Stimulated activated CD4-positive, alpha-beta T cell treated with anti-CD3 and anti-CD28 coated beads, Interleukin-12 subunit alpha, Interleukin-12 subunit beta, amount 100 ng/mL, for 4 hours (primary cell): ENCODE results near the gene FPGS.
"Not testable (repeated sequence)": the region's sequence is repeated elsewhere in the genome, so short reads cannot be mapped to it uniquely, and the experiment has no call there.

ENCODE experiments used
- DNase-seq: peaks from one replicate; pipeline ENCODE4 v3.0.0-alpha.2; 2020

The FPGS gene

DNA sequence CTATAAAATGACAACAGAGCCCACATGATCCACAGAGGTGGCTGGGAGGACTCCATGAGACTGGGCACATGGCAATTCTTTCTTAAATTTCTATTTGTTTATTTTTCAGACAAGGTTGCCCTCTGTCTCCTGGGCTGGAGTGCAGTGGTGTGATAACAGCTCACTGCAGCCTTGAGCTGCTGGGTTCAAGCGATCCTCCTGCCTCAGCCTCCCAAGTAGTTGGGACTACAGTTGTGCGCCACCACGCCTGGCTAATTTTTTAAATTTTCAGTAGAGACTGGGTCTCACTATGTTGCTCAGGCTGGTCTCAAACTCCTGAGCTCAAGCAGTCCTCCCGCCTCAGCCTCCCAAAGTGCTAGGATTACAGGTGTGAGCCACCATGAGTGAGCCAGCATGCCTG is 42.9 kb downstream of the FPGS start:
- not testable (repeated sequence) for DNase-seq

DNA sequence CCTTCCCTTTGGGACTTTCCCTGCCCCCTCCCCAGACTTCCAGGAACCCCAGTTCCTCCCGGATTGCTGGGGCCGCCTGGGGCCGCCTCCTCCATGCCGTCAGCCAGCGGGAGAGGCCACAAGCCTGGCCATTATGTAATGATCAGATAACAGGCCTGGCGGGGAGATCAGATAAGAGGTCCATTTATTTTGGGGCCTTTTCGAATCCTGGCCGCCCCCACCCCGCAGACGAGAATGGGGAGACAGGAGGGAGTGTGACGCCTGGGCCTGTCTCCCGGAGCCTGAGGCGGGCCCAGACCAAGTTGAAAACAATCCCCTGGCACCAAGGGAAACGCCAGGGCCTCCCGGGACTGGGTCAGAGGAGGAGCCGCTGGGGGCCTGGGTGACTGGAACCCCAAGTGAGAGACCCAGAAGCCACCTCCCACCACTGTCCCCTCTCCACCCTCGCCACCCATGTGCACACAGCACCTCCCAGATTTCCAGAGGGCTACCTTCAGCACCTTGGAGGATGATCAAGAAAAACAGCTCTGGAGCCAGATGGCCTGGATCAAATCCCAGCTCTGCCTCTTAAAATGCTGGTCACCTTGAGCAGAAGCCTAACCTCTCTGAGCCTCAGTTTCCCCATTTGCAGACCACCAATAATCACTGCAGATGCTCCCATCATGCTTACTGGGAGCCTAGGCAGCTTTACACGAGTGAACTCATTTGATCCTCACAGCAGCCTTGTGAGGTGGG is 43.9 kb downstream of the FPGS start:
- DNase-seq = no peak

DNA sequence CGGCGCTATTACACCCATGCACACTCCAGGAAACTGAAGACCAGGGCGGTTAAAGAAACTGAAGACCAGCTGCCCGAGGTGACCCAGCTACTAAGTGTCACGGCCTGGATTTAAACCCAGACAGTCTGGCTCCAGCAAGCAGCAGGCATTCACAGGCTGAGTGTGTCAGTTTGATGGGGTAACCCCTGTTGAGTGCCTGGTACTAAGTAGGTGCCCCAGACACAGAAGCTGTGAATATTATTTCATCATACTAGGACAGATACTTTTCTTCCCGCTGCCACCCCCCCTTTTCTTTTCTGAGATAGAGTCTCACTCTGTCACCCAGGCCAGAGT is 44.5 kb downstream of the FPGS start:
- no peak for DNase-seq

DNA sequence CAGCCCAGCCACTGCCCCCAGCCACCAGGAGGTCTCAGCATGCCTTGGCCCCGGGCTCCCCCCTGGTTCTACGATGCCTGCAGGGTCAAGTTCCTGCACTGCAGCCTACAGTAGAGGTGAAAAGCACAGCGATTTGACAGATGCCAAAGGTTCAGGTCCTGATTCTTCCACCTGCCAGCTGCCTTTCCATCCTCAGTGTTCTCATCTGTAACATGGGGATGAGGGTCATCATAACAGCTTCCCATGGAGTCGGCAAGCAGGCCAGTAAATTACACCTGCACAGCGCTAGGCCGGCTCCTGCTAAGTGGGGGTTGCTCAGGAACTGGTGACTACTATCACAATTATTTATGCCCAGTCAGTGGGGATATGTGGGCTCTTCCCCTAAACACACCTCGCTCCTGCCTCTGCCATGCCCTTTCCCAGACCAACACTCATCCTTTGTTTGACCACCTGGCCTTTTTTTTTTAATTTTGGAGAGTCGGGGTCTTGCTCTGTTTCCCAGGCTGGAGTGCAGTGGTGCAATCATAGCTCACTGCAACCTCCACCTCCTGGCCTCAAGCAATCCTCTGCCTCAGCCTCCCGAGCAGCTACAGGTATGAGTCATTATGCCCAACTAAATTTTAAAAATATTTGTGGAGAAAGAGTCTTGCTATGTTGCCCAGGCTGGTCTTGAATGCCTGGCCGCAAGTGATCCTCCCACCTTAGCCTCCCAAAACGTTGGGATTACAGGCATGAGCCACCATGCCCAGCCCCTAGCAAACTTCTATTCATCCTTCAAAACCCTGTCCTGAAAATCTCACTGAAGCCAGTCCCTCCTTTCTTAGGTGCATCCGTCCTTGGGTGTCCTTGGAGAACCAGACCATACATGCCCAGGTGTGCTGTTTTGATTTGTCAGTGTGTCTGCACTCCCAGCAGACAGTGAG is 45.4 kb downstream of the FPGS start:
- DNase-seq = no peak

DNA sequence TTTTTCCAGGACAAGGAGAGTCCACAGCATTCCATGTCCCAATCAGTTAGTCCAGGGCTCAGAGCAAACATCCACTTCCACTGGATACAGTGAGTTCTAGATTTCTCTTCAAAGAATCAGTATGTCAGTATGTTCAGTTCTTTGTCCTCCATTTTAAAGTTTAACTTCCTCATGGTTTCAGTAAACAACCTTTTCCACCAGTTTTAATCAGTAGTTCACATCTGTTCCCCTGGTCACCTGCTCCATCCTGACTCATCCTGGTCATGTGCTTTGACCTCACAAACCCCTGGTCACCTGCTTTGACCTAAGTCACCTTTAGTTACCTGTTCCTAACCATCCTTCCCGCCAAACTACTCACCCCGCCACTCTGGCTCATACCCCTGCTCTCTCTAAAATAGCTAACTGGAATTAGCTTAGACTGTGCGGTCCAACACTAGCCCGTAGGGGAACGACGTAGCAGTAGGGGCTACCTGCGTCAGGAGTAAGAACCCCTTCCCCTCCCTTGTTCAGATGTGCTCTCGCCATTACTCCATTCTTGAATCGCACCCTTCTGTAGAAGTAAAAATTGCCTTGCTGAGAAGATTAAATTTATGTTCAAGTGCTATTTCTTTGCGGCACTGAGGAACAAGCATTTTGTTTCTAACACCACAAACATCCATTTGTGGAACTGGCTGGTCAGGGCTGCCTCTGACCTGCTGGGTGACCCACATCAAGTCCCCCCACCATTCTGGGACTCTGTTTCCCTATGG is 46.2 kb downstream of the FPGS start:
- no peak for DNase-seq

DNA sequence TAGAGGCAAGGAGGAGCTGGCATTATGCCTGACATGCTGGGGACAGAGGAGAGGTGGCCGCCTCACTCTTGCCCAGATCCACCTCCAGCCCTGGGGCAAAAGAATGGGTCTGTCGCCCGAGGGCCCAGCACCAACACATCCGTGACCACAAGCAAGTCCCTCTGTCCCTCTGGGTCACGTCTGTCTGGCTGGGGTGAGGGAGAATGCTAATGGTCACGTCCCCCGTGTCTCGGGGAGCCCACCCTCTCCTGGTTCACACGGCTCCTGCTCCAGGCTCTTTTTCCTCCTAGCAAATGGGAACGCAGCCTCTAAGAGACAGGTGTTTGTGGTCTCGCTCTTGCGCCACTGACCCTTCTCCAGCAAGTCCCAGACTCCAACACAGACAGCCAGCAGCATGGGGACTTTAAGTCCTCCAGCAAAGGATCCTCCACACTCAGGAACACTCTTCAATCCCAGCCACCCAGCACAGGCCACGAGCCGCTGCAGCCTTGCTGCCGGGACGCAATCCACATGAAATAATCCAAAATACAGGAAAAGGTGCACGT is 47.7 kb downstream of the FPGS start:
- no peak for DNase-seq

DNA sequence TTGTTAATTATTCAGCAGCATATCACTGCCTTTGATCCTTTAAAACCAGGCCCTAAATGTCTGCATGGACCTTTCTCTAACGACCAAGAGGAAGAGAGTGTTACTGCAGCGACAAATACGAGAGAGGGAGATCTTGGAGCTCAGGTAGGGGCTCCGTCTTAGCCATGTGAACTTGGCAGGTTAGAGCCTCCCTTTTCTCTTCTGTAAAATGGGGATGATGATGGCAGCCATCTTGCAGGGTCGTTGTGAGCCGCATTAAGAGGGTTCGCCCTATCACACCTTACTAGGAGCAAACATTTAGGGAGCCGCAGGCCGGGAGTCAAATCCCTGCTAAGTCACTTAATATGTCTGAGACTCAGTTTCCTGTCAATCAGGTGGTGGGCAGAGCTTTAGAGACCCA is 50.1 kb downstream of the FPGS start:
- DNase-seq = no peak

DNA sequence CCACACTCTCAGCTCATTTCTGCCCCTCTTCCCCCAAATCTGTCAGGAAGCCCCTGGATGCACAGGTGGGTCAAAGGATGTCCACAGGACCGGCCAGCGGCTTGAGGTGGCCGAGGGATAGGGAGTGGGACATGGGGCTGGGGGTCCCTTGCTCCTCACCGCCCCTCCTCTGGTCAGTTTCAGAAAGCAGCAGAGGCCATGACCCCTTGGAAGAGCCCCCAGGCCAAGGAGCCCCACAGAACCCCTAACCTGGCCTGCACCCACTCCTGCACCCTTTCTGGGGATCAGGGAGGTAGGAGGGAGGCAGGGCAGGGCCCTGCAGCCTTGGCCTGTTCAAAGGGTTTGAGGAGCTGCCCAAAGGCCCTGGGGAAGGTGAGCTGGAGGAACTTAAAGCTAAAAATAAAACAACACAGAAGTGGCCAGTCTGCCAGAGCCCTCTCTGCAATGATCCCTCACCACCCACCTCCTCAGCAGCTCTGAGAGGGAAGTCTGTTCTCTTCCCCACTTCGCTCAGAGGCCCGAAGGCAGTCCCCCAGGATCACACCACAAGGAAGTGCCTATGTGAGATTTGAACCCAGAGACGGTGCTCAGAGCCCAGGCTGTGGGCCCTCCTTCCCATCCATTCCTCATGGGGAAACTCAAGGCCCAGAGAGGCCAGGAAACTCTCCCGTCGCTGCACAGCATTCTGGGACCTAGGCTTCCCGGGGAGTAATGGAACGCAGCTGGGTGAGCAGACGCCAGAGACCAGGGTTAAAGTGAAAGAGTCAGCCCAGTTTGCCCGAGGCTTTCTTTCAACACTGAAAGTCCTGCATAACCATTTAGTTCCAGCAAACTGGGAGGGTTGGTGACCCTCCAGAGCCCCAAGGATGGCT is 50.9 kb downstream of the FPGS start:
- no peak for DNase-seq

DNA sequence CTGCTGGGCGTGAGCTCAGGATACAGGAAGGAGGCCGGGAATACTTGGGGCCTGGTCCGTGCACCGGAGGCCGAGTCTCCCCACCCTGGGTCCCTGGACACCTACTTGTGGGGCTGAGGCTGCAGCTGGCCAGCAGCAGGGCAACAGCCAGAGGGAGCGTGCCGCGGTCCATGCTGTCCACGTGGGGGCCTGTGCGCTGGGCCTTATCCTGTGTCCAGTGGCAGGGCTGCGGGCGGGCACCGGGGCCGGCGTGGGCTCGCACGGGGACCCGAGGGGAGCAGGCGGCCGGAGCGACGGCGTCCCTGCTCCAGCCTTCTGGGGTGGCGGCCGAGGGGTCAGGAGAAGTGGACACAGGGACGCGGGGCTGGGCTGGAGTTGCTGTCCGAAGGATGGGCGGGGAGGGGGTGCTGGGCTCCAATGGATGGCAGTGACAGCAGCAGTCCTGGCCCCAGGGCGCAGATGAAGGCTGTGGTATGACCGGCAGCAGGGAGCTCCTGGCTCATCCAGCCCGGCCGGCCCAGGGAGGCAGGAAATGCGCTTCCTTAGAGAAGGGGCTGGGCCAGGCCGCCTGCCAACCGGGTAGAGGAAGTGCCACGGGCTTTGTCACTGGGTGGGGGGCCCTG is 51.6 kb downstream of the FPGS start, which contains the start of gene ENG:
Gene ENG, minus strand, starts transcription at position 475 of the 623 bp plus-strand sequence. Its CDS starts 303 bp downstream, at position 172.
- DNase-seq = peak; percentile 24

DNA sequence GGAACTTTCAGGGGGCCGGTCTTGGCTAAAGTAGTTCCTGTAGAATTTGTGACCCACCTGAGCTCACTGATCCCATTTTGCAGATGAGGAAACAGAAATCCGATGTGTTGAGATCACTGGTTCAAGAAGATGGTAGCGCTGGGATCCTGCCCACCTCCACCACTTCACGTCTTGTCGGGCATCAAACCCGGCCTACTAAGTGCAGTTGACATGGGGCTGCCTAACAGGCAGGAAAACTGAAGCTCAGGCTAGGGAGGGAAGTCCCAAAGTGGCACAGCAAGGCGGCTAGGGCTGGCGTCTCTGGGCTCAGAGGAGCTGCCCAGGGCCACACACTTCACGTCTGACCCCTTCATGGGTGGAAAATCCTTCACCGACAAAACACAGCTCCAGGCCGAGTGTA is 52.3 kb downstream of the FPGS start:
- no peak for DNase-seq

DNA sequence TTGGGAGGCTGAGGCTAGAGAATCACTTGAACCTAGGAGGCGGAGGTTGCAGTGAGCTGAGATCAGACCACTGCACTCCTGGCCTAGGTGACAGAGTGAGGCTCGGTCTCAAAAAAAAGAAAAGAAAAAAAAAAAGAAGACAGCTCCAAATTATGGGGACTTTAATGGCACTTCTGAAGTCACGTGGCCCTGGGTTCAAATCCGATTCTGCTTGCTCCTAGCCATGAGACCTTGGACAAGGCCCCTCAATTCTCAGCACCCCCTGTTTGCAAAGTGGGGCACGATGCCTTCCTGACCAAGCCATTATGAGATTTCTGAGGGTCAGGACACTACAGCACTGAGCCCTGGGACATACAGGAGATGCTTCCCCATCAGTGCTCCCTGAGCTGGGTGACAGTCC is 52.8 kb downstream of the FPGS start:
- DNase-seq = no peak

DNA sequence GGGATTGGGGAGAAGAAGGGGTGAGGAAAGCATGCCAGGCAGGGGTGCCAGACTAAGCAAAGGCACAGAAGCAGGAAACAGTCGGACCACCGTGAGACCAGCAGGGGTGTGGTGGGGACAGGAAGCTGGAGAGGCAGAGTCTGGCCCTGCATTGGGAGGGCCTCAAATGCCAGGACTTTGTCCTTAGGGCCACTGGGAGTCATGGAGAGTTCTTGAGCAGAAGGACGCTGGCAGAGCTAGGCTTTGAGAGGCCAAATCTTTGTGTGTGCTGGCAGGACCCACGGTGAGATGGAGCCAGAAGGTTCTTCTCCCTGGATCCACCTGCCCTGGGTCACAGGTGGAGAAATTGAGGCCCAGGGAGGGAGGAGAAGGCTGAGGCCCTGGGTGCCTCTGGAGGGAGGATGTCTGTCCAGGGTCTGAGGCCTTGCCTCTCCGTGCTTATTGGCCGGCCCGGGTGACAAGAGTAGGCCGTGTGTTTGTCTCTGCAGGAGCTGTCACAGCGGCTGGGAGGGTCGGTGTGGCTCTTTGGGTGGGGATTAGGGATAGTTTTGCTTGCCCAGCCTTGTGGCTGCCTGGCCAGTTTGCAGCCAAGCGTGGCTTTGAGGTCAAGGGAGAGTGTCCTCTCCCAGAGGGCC is 53.5 kb downstream of the FPGS start:
- no peak for DNase-seq

DNA sequence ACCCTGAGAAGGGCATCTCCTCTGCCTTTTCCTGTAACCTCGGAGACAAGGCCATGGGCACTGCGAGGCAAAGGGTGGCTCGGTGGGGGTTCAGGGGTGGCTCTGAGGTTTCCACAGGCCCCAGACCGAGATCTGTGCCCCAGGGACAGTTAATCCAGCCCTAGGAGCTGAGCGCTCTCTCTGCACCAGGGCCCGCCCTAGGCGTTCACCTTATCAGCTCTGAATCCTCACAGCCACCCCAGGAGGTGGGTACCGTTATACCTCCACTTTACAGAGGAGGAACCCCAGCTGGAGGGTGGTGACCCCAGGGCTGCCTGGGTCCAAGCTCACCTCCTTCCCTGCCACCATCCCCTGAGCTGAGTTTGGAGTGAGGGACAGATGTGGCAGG is 54.0 kb downstream of the FPGS start:
- no peak for DNase-seq

DNA sequence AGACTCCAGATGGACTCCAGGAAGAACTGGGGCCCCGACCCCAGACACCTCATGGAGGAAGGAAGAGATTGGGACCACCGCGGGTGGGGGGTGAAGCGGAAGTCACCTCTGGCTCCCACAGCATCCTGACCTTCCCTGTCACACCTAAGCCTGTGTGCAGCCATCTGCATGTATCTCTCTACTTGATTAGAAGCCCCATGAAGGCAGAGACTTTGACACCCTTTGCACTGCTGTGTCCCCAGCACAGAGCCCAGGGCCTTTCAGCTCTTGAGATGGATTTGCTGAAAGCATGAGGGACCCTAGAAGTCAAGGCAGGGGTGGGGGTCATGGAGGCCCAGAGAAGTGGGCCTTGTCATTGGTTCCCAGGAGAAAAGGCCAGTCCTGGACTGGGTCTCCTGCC is 54.6 kb downstream of the FPGS start:
- no peak for DNase-seq

DNA sequence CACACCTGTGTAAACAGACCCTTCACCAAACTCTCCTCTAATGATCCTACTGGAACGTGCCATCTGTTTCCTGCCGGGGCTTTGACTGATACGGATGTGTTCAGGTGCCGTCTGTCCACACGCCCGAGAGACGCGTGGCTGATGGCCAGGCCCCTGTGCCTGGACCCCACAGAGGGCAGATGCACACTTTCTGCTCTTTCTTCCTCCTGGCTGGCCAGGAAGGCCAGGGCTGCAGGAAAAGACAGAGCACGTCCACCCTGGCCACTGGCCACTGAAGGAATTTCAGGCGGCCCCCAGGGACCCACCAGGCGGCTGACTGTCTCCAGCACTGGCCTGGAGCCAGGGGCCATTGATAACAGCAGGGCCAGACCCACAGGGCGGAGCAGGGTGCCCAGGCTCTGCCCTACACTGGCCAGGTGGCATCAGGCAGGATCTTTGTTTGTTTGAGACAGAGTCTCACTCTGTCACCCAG is 55.4 kb downstream of the FPGS start:
- no peak for DNase-seq

DNA sequence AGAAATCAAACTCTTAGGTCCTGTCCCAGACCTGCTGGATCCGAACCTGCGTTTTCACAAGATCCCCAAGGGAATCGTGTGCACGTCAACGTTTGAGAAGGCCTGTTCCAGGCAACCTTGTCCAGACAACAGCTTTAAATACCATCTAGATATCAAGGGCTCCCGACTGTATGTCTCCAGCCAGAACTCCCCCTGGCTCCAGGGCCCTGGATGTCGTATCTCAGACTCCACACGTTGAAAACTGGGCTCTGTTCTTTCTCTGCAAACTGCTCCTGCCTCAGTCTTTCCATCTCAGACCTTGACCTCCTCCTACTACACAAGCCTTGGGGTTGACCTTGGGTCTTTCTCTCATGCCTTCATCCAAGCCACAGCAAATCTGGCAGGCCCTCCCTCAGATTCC is 57.6 kb downstream of the FPGS start:
- DNase-seq = no peak

DNA sequence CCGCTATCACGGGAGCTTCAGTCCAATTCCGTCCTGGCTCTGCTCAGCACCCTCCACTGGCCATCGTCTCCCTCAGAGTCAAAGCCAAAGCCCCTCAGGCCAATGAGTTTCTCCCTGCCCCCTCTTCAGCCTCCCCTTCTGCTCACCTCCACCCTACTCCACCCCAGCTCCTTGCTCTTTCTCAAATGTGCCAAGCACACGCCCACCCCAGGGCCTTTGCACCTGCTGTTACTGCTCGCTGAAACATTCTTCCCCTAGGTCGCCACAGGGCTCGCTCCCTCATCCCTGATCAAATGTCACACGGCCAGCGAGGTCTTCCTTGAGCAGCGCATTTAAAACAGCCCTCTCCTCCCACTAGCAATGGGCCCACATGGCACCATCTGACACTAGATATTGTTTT is 58.1 kb downstream of the FPGS start:
- no peak for DNase-seq

DNA sequence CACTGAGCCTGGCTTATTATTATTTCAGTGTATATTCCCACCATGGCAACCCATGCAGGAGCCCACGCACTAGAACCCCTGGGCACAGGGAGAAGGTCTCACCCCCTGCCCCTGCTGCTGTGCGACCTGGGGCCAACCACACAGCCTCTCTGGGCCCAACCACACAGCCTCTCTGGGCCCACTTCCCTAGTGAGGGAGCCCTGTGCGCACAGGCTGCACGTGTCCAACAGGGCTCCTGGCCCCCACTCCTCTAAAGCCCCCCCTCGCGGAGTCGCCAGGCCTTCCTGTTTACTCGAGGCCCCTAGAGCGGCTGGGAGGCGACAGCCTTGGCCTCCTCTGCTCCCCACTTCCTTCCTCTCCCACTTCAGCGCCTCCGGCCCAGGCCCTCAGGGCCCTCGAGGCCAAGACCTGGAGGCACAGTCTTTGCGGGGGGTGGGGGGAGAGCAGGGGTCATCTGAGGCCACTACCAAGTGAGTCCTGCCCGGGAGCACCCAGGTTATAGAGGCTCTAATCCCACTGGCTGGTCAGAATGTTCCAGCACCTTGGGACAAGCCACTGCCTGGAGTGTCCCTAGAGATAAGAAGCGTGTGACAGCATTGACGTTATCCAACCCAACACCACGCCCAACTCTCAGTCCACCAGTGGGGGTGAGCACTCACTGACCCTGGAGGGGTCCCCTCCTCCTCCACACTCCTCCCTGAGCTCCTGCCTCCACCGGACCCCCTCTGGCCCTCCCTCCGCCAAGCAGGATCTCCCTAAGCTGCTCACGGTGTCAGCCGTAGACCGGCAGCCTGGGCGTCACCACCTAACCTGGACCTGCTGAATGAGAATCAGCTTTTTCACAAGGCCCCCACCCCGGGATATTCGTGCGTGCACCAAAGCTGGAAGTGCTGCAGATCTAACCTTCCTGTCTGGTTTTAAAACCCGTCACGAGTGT is 59.7 kb downstream of the FPGS start:
- no peak for DNase-seq

DNA sequence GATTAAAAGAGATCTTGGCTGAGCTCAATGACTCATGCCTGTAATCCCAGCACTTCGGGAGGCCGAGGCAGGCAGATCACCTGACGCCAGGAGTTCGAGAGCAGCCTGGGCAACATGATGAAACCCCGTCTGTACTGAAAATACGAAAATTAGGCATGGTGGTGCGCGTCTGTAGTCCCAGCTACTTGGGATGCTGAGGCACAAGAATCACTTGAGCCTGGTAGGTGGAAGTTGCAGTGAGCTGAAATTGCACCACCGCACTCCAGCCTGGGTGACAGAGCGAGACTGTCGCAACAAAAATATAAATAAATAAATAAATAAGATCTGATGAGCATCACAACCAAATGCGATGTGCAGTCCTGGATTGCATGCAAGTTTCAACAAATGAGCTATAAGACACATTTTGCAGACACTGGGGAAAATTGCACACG is 60.5 kb downstream of the FPGS start:
- no peak for DNase-seq
